K562 (cell line): Measurements from ENCODE around the gene ADGRD1. TPM values are rescaled to one million over a fixed set of nuclear protein-coding genes. Genes with fewer than 3 reads are reported as not detected.

Source experiments
- ATAC-seq: fragments of 200-7000 bp; cut with Tn5 transposase; 3 replicates; pipeline ENCODE4 v1.9.1; 2020; ENCODE audit warnings: moderate library complexity
- BruUV-seq: library from RNA; stranded (reverse); fragments of 400-500 nt; replicated peaks from 2 replicates; lab custom pipeline; 2021; lab: Mats Ljungman, UMichigan
- CTCF ChIA-PET: fragments of 300-600 bp; formaldehyde crosslinking; extraction: SDS; loops from one replicate; lab custom pipeline; 2021; ENCODE audit warnings: low intra/inter-chr PET ratio; lab: Yijun Ruan, JAX
- POLR2A ChIA-PET: fragments of 300-600, 350-650 bp; sonication (Branson Sonifier 250); formaldehyde crosslinking; extraction: SDS; loops from one replicate; lab custom pipeline; 2021; ENCODE audit warnings: antibody characterized with exemption, inconsistent platforms; lab: Yijun Ruan, JAX
- DNase-seq, 4 experiments: peaks; one replicate each; pipeline versions ENCODE4 v3.0.0 to v3.0.0-alpha.2; 2011 to 2018; ENCODE audit warnings: low spot score in 3 of 4, mixed read lengths in 3 of 4; ENCODE audit errors: extremely low read depth in 1 of 4
- FAIRE-seq: peaks from 2 replicates; lab custom pipeline; 2011; peaks lifted over from hg19 to GRCh38; lab: Jason Lieb, UNC
- H2AFZ ChIP-seq: 2 replicates; pipeline ENCODE4 v1.6.0; 2011; ENCODE audit warnings: low read depth, low read length, control low read depth, inconsistent platforms
- H3K27ac ChIP-seq: fragments of 200-600 bp; 3 replicates; pipeline ENCODE4 v1.8.0; 2011; ENCODE audit warnings: low read depth, mild to moderate bottlenecking, control low read depth, inconsistent platforms, low read length, moderate library complexity, mixed read lengths; ENCODE audit errors: extremely low read depth
- H3K27me3 ChIP-seq, 2 experiments: fragments of 300-600 bp in 1 of 2; 2 replicates in 1 of 2; 3 replicates in 1 of 2; pipeline versions ENCODE4 v1.6.0 to v1.8.0; 2011; ENCODE audit warnings: inconsistent platforms in 2 of 2, low read length in 2 of 2, mild to moderate bottlenecking in 1 of 2, mixed read lengths in 1 of 2, moderate library complexity in 1 of 2; ENCODE audit not compliant: control insufficient read depth in 2 of 2, insufficient read depth in 2 of 2
- H3K36me3 ChIP-seq: fragments of 300-600 bp; 3 replicates; pipeline ENCODE4 v1.8.0; 2011; ENCODE audit warnings: mild to moderate bottlenecking, low read length, inconsistent platforms; ENCODE audit not compliant: control insufficient read depth, insufficient read depth
- H3K4me1 ChIP-seq, 2 experiments: fragments of 200-600 bp in 1 of 2; replicated peaks in 1 of 2; 2 replicates in 1 of 2; 3 replicates in 1 of 2; pipeline versions ENCODE4 v1.5.1 to v1.8.0; 2011; ENCODE audit warnings: inconsistent platforms in 2 of 2, low read length in 2 of 2, mild to moderate bottlenecking in 1 of 2, mixed read lengths in 1 of 2, moderate library complexity in 1 of 2; ENCODE audit not compliant: control insufficient read depth in 2 of 2, insufficient read depth in 2 of 2
- H3K4me2 ChIP-seq: 2 replicates; pipeline ENCODE4 v1.6.1; 2011; ENCODE audit warnings: low read length, control low read depth, inconsistent platforms, mixed read lengths; ENCODE audit not compliant: insufficient read depth
- H3K4me3 ChIP-seq: fragments of 200-600 bp; sonication (generic), shearing (Covaris generic); 2 replicates; pipeline ENCODE4 v1.5.1; 2016; ENCODE audit warnings: control low read depth, inconsistent platforms
- H3K79me2 ChIP-seq: fragments of 200-600 bp; 3 replicates; pipeline ENCODE4 v1.8.0; 2011; ENCODE audit warnings: low read length, inconsistent platforms; ENCODE audit not compliant: control insufficient read depth, insufficient read depth
- H3K9ac ChIP-seq, 2 experiments: 2 replicates each; pipeline versions ENCODE4 v1.6.0 to v1.6.1; 2011; ENCODE audit warnings: low read depth in 2 of 2, low read length in 2 of 2, control low read depth in 1 of 2, inconsistent platforms in 1 of 2, mild to moderate bottlenecking in 1 of 2, mixed read lengths in 1 of 2; ENCODE audit not compliant: insufficient read depth in 1 of 2
- H3K9me1 ChIP-seq: one replicate; pipeline ENCODE4 v1.6.0; 2011; ENCODE audit warnings: inconsistent platforms, mild to moderate bottlenecking, low read length, moderate library complexity; ENCODE audit not compliant: control insufficient read depth, insufficient read depth
- H3K9me3 ChIP-seq: replicated peaks from 2 replicates; pipeline ENCODE4 v1.5.1; 2011; ENCODE audit warnings: low read depth, low read length, inconsistent platforms; ENCODE audit not compliant: control insufficient read depth, insufficient read depth
- H4K20me1 ChIP-seq: replicated peaks from 2 replicates; pipeline ENCODE4 v1.6.1; 2011; ENCODE audit warnings: low read length, inconsistent platforms, mixed read lengths; ENCODE audit not compliant: control insufficient read depth, insufficient read depth
- CBFA2T2 ChIP-seq: fragments of 450-650 bp; conservative IDR thresholded peaks from 2 replicates; pipeline ENCODE4 v1.6.1; 2017; ENCODE audit warnings: mild to moderate bottlenecking
- CTBP1 ChIP-seq: fragments of 450-650 bp; IDR thresholded peaks from 2 replicates; pipeline ENCODE4 v1.6.1; 2016; ENCODE audit warnings: borderline replicate concordance
- CXXC5 ChIP-seq: fragments of 250-450 bp; sonication (Bioruptor Pico); IDR thresholded peaks from 2 replicates; pipeline ENCODE4 v1.8.0; 2022; ENCODE audit warnings: inconsistent platforms, mild to moderate bottlenecking, moderate library complexity
- MIER1 ChIP-seq: fragments of 450-650 bp; IDR thresholded peaks from 2 replicates; pipeline ENCODE4 v1.6.1; 2016; ENCODE audit warnings: antibody characterized with exemption, mild to moderate bottlenecking, low read depth
- NEUROD1 ChIP-seq: fragments of 150-350 bp; IDR thresholded peaks from 2 replicates; pipeline ENCODE4 v1.6.1; 2014; ENCODE audit warnings: borderline replicate concordance, low read length, low read depth; ENCODE audit not compliant: partially characterized antibody
- NONO ChIP-seq, 2 experiments: fragments of 200-400 bp in 1 of 2; fragments of 450-650 bp in 1 of 2; formaldehyde crosslinking in 1 of 2; IDR thresholded peaks; 2 replicates each; pipeline ENCODE4 v1.6.1; 2017; ENCODE audit warnings: low read depth in 2 of 2, mild to moderate bottlenecking in 2 of 2, moderate library complexity in 2 of 2, low read length in 1 of 2
- POU5F1 ChIP-seq: fragments of 150-350 bp; IDR thresholded peaks from 2 replicates; pipeline ENCODE4 v1.6.1; 2014; ENCODE audit warnings: borderline replicate concordance, low read length, low read depth, mild to moderate bottlenecking; ENCODE audit not compliant: partially characterized antibody
- RFX1 ChIP-seq: fragments of 450-650 bp; IDR thresholded peaks from 2 replicates; pipeline ENCODE4 v1.6.1; 2016; ENCODE audit warnings: mild to moderate bottlenecking, moderate library complexity
- RFX7 ChIP-seq: fragments of 250-450 bp; sonication (Bioruptor Pico); IDR thresholded peaks from 2 replicates; pipeline ENCODE4 v1.5.1; 2021; ENCODE audit warnings: mild to moderate bottlenecking
- SNIP1 ChIP-seq: fragments of 450-650 bp; IDR thresholded peaks from 2 replicates; pipeline ENCODE4 v1.7.1; 2017; ENCODE audit warnings: low read depth, mild to moderate bottlenecking
- TCF3 ChIP-seq: sonication (generic); formaldehyde crosslinking; IDR thresholded peaks from 2 replicates; pipeline ENCODE4 v1.4.0; 2020; ENCODE audit warnings: mild to moderate bottlenecking, missing genetic modification reagents
- TRIM24 ChIP-seq, 2 experiments: fragments of 450-650 bp; IDR thresholded peaks; 2 replicates each; pipeline ENCODE4 v1.6.1; 2016
- U2AF1 ChIP-seq: fragments of 200-400 bp; formaldehyde crosslinking; optimal IDR thresholded peaks from 2 replicates; pipeline ENCODE3; 2017; ENCODE audit warnings: mild to moderate bottlenecking, low read depth, low read length, moderate library complexity
- ZNF217 ChIP-seq: sonication (generic); formaldehyde crosslinking; IDR thresholded peaks from 2 replicates; pipeline ENCODE4 v1.8.0; 2022; ENCODE audit warnings: mild to moderate bottlenecking, missing genetic modification reagents
- WGBS: fragments of 100-300 bp; shearing (Covaris generic); methylation state at CpG from one replicate; pipeline ENCODE4 v1.1.6; 2016; ENCODE audit warnings: low coverage, mixed read lengths; ENCODE audit not compliant: insufficient coverage; ENCODE audit errors: missing lambda C conversion rate; 5-methylcytosine and 5-hydroxymethylcytosine counted together
- in situ Hi-C: fragments of 300-500 bp; cut with MboI; formaldehyde crosslinking; loops from 4 replicates; pipeline ENCODE4 v1.15.0; 2018; ENCODE audit warnings: inconsistent platforms, mixed read lengths
- intact Hi-C: fragments of 100-400 bp; cut with micrococcal nuclease; formaldehyde crosslinking; loops from 2 replicates; pipeline ENCODE4 v1.14.2; 2022
- polyA plus RNA-seq, 8 experiments: library from polyadenylated mRNA; depleted of rRNA in 4 of 8; stranded (reverse) in 5 of 8; unstranded in 3 of 8; fragments of >200 nt; fragmentation: Nextera tagmentation in 2 of 8; fragmentation: Illumina TruSeq in 1 of 8; extraction: Ambion mirVana in 2 of 8; extraction: Trizol in 1 of 8; gene quantifications; 2 replicates each; pipeline versions ENCODE4 v1.2.1 to v1.2.3, GENCODE V29; 2011 to 2014; ENCODE audit warnings: inconsistent platforms in 1 of 8, missing spikeins in 1 of 8
- total RNA-seq, 7 experiments: library from RNA; depleted of rRNA in 6 of 7; stranded (reverse); fragments of >200 nt in 6 of 7; fragmentation: Illumina TruSeq in 2 of 7; extraction: Trizol in 2 of 7; gene quantifications; 2 replicates each; pipeline versions ENCODE4 v1.2.1 to v1.2.3, GENCODE V29; 2011 to 2021; ENCODE audit warnings: low replicate concordance in 1 of 7
- TF ChIP-seq, protein P1 (sequence below): fragments of 250-450 bp; sonication (Bioruptor Pico); IDR thresholded peaks from 2 replicates; pipeline ENCODE4 v1.8.0; 2021; ENCODE audit warnings: mild to moderate bottlenecking, moderate library complexity
- TF ChIP-seq, protein P2 (sequence below): fragments of 250-450 bp; sonication (Bioruptor Pico); IDR thresholded peaks from 2 replicates; pipeline ENCODE4 v1.8.0; 2022; ENCODE audit warnings: inconsistent platforms, mild to moderate bottlenecking, moderate library complexity, borderline replicate concordance

The ADGRD1 gene
- total and polyA plus RNA-seq, 9 of the 15 experiments (the other 6 are each of a cell fraction or from before 2014, with no cell fraction given), result 1.7 to 11.7 (median 3.3) TPM

DNA sequence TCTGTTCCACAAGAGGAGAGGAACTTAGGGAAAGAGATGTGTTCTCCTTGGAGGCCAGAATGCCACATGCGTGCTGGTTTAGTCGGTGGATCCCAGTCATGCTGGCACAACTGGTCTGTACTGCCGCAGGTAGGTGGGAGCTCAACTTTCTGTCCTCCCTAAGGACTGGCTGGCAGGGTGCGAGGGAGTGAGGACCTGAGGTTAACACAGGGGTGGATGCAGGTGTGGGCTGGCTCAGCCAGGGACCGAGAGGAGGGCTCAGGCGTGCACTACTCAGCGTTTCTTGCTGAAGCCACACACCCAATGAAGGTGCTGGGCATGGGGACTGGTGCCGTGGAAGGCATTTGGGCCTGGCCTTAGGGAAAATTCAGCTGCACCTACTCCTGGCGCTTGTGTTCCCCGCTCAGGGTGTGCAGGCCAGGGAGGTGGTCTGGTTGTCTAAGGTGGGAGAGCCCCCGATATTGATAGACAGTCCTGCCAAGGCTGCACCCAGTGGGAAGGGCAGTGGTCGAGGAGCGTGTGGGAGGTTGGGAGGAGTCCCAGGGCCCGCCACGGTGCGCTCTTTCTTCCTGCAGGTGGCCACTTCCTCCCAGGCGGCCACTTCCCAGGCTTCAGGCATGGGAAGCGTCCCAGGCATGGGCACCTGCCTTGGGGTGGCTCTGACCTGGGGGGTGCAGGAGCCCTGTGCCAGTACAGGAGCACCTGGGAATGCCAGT is 138.4 kb downstream of the ADGRD1 start:
- Histone ChIP-seq H3K27ac (no peak overlapping the region), H4K20me1 (0 out of 2 replicates have a peak, but pooled peaks cover 14% of the 10 kb centered on the region), H3K4me1 (peaks cover 0 to 4% of the 10 kb centered on the region in 2 experiments; a peak in 1 of 5 replicates), H3K4me3 (no peak overlapping the region), H3K9me3 (no peaks in the 10 kb centered on the region), H3K79me2 (no peaks in the 10 kb centered on the region), H3K36me3 (no peaks in the 10 kb centered on the region), H3K9me1 (no peaks in the 10 kb centered on the region), H2AFZ (no peak overlapping the region), H3K4me2 (no peak overlapping the region)
- 27% methylated on average over 14 of the region's 18 CpGs for WGBS
- ChIA-PET POLR2A (interaction anchor here (0.8 kb wide), 1 partner anchor 363 kb away, joined by 4 read pairs; no protein-coding TSS in a partner anchor), CTCF (interaction anchor here (0.6 kb wide), 1 partner anchor 666 kb away, joined by 3 read pairs; no protein-coding TSS in a partner anchor)
- ATAC-seq (no peak), FAIRE-seq (no peak), DNase-seq (no peak)
- intact Hi-C loops, result no loop called here
- no TSS peak for BruUV-seq
- in situ Hi-C loops, result no loop called here
- TF ChIP-seq NONO (IDR thresholded peaks at IDR 0.05; ENCODE audit: low read depth in 2 of 2, low read length in 1 of 2) (no peak), SNIP1 (no peak), U2AF1 (no peak), MIER1 (no peak), TRIM24 (IDR thresholded peaks at IDR 0.05) (no peak), TCF3 (CRISPR knock-in tag) (no peak), RFX1 (no peak), NEUROD1 (no peak), CXXC5 (CRISPR knock-in tag) (no peak), CTBP1 (no peak), ZNF217 (CRISPR knock-in tag) (no peak), POU5F1 (no peak), CBFA2T2 (no peak), RFX7 (CRISPR knock-in tag) (no peak)
- TF ChIP-seq, protein P1, sequence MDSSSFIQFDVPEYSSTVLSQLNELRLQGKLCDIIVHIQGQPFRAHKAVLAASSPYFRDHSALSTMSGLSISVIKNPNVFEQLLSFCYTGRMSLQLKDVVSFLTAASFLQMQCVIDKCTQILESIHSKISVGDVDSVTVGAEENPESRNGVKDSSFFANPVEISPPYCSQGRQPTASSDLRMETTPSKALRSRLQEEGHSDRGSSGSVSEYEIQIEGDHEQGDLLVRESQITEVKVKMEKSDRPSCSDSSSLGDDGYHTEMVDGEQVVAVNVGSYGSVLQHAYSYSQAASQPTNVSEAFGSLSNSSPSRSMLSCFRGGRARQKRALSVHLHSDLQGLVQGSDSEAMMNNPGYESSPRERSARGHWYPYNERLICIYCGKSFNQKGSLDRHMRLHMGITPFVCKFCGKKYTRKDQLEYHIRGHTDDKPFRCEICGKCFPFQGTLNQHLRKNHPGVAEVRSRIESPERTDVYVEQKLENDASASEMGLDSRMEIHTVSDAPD (CRISPR knock-in tag), result no peak
- TF ChIP-seq, protein P2, sequence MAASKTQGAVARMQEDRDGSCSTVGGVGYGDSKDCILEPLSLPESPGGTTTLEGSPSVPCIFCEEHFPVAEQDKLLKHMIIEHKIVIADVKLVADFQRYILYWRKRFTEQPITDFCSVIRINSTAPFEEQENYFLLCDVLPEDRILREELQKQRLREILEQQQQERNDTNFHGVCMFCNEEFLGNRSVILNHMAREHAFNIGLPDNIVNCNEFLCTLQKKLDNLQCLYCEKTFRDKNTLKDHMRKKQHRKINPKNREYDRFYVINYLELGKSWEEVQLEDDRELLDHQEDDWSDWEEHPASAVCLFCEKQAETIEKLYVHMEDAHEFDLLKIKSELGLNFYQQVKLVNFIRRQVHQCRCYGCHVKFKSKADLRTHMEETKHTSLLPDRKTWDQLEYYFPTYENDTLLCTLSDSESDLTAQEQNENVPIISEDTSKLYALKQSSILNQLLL (CRISPR knock-in tag), result no peak
- TF ChIP-seq, all 486 proteins: peak for 0
- peaks cover 6 to 73% of the 10 kb centered on the region in 2 experiments; a peak in 4 of 5 replicates for H3K27me3 ChIP-seq
- no peak overlapping the region for H3K9ac ChIP-seq
